ENCODE results near the gene MVP.
"Not testable (repeated sequence)": the region's sequence is repeated elsewhere in the genome, so short reads cannot be mapped to it uniquely, and the experiment has no call there.

Gene MVP

GRCh38 chr16:29844575-29845331, 24.5 kb downstream of the MVP start:
- DNase-seq = no peak

DNA sequence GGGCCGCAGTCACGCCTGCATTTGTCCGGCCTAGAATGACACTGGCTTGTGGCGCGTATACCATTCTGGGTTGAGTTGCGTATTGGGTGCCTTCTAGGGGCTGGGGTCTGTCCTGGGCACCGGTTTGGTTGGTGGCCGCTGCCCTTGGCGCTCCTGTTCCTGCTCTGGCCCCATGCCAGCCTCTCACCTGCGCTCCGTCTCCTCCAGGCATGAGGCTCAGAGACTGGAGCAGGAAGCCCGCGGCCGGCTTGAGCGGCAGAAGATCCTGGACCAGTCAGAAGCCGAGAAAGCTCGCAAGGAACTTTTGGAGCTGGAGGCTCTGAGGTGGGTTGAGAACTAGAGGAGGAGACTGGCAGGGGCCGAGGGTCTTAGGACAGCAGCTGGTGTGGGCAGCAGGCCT, 25.4 kb downstream of the MVP start:
- DNase-seq = no peak

- DNase-seq = peak; percentile 94
Observed at GRCh38 chr16:29848420-29849297, 28.4 kb downstream of the MVP start.

DNA sequence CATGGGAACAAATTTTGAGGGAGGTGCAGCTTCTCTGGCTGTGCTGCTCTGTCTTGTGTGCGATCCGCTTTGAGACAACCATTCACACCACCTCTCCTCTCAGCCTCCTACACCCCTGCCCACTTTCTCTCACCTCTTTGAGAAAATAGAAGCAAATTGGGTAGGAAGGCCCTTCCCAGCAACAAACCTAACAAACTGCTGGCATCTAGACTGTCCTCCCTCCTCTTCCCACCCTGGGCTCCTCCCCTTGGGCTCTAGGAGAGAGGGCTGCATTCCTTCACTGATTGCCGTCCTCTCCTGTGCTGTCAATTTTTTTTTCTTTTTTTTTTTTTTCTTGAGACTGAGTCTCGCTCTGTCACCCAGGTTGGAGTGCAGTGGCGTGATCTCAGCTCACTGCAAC, 29.2 kb downstream of the MVP start:
- DNase-seq = no peak

- no peak for DNase-seq
Observed at GRCh38 chr16:29850998-29851397, 30.7 kb downstream of the MVP start.

DNA sequence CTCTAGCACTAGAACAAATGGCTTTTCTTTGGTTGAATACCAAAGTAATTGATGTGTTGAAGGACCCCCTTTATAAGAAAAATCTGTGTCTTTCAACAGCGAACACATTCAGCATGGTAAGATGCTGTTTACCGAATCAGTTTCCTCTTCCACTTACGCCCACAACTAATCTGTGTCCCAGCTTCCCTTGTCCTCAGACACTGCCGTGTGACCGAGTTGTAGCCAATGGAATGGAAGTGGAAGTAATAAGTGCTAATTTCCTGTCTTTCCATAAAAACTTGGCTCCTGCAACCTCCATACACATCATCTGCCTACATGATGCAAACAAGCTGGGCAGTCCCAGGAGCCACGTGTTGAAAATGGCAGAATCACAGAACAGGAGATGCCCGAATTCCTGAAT, 32.4 kb downstream of the MVP start:
- DNase-seq = no peak

DNA sequence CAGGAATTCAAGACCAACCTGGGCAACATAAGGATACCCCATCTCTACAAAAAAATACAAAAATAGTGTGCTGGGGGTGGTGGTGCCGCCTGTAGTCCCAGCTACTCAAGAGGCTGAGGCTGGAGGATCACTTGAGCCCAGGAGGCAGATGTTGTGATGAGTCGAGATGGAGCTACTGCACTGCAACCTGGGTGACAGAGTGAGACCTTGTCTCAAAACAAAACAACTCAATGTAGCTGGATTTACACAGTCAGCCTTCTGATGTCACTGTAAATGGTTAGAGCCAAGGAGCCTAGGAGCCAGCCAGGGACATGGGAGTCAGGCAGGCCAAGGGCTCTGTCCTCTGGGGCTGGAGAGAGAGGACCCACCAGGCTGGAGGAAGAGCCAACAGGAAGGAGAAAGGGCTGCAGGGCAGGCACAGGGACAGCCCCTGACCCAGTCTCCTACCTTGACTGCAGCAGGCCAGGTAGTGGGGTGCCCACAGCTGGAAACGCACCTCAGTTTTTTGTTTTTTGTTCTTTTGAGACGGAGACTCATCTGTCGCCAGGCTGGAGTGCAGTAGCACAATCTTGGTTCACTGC, 34.3 kb downstream of the MVP start:
- DNase-seq = no peak

- no peak for DNase-seq
Observed at GRCh38 chr16:29857133-29857760, 37.0 kb downstream of the MVP start.

GRCh38 chr16:29858149-29858849, 38.0 kb downstream of the MVP start:
- DNase-seq = no peak

- DNase-seq = no peak
Observed at GRCh38 chr16:29858974-29859373, 38.7 kb downstream of the MVP start.

- no peak for DNase-seq
Observed at GRCh38 chr16:29860218-29860617, 40.0 kb downstream of the MVP start.

DNA sequence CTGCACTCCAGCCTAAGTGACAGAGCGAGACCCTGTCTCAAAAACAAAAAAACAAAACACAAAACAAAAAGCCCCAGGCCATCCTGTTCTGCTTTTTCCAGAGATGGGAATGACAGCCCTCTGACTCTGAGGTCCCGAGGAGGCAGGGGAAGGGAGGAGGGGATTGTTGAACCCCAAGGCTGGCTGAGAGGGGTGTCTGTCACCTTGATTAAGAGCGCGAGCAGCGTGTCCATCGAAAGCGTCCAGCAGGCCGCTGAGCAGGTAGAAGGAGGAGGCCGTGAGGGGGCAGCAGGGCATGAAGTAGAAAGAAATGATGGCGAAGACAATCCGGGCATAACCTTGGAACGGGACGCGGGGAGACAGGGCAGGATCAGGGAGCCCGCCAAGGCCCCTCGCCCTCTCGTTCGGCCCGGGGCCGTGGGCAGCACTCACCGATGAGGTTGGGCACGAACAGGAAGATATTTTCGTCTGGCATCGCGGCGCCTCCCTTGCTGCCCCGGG, 42.2 kb downstream of the MVP start:
- no peak for DNase-seq

DNA sequence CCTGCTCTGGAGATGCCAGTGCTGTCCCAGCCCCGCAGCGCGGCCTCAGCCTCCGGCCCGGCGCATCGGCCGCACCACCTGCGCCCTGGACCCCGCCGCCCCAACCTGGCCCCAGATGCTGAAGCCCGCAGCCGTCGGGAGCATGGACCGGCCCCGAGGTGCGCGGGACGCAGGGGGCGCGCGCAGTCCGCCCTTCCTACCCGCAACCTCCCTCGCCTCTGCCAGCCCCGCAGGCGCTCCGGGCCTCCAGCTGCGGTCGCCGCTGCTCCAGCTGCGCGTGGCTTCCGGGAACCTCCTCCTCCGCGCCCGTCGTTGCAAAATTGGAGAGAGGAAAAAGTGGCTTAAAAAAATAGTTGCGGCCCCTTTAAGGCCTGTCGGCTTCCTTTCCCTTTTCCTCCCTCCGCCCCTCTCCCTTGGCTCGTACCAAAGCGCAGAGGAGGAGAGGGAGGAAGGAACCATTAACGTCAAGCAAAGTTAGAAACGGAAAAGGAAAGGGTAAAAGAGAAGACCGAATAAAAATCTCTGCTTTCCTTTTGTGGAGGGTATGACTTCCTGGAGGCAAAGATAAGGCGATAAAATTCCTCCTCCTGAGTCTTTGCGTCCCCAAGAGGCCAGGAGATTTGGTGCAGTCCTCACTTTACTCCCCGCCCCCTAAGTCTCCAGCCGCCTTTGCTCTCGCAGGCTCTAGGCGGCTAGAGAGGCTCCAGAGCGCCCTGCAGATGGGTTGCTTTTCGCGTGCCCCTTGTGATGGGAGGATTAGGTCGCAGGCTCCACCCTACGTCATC, 42.8 kb downstream of the MVP start, which contains the start of gene CDIPT:
CDIPT (minus strand) TSS at position 343 of the 785 bp plus-strand sequence. CDS start 369 bp downstream, outside the sequence.
- peak; percentile 91 for DNase-seq

DNA sequence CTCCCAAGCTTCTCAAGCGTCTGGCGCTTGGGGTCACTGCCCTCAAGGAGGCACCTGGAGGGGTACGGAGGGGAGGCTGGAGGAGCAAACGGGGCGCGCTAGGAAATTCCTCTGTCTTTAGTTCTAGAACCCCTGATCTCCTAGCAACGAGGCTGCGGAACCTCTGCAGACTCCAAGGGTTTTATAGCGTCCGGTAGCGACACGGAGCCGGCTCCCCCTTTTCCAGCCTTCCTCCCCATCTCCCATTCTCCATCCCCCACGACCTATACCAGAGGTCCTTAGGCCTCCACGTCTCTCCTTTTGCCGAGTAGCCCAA, 43.4 kb downstream of the MVP start:
- no peak for DNase-seq

DNA sequence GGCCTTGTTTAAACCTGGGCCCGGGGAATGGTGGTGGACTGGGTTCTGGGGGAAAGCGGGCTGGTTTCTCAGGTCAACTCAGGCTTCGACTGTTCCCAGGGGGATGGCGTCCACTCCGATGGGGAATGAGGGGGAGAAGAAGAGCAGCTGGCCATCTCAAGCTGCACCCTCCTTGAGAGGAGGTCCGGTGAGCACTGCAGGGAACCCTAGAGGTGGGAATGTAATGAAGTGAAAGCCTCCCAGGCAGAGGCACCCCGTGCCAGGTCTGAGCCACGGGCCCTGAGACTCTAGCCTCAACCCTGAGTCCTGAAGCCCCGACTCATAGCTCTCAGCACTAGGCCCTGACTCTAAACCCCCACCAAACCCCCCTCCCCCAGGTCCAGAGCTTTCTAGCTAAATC, 43.9 kb downstream of the MVP start:
- DNase-seq = no peak

GRCh38 chr16:29868396-29869009, 48.2 kb downstream of the MVP start:
- no peak for DNase-seq

GRCh38 chr16:29869067-29869466, 48.8 kb downstream of the MVP start:
- not testable (repeated sequence) for DNase-seq

GRCh38 chr16:29871822-29872546, 51.7 kb downstream of the MVP start:
- no peak for DNase-seq

- DNase-seq = no peak
Observed at GRCh38 chr16:29873319-29873718, 53.1 kb downstream of the MVP start.

- DNase-seq = no peak
Observed at GRCh38 chr16:29875206-29875605, 54.9 kb downstream of the MVP start.

DNA sequence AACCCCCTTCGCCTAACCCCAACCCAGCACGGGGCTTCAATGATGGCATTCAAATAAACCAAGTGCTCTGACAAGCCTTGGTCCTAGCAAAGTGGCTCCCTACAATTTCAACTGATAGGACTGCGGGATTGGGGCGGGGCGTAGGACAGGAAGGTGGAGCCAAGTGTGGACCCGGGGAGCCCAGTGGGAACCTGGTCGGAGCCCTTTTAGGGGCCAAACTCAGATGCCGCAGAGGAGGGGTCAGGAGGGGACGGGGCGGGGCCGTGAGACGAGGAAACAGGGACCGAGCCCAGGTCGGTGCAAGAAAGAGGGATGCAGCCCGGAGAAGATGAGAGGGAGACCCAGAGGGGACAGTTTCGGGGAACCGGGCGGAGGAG, 55.9 kb downstream of the MVP start:
- DNase-seq = no peak
